T-helper 2 cell treated with Interferon-gamma antibody and Interleukin-4, amounts not matched to agents 100 ng/mL and 5 ng/mL, for 36 hours (primary cell): ENCODE data around the gene IL22RA2. TPM values are rescaled to one million over a fixed set of nuclear protein-coding genes. Genes with fewer than 3 reads are reported as not detected.
"Not testable (repeated sequence)": the region's sequence is repeated elsewhere in the genome, so short reads cannot be mapped to it uniquely, and the experiment has no call there.

ENCODE experiments used
- intact Hi-C: fragments of 100-400 bp; cut with micrococcal nuclease; formaldehyde crosslinking; loops from one replicate; pipeline ENCODE4 v1.15.1; 2023
- total RNA-seq: library from RNA; stranded (reverse); gene quantifications from 2 replicates; pipeline ENCODE4 v1.2.3, GENCODE V29; 2022

Gene IL22RA2, protein sequence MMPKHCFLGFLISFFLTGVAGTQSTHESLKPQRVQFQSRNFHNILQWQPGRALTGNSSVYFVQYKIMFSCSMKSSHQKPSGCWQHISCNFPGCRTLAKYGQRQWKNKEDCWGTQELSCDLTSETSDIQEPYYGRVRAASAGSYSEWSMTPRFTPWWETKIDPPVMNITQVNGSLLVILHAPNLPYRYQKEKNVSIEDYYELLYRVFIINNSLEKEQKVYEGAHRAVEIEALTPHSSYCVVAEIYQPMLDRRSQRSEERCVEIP
- total RNA-seq, result 0.07 TPM in 1 of 2 replicates, not detected in the other

GRCh38 chr6:137173501-137173900 lies at the start of gene IL22RA2:
Gene IL22RA2 (minus strand): TSS chr6:137173644. CDS start chr6:137161749, 11,895 bp downstream.
- intact Hi-C loops, result no loop called here

DNA sequence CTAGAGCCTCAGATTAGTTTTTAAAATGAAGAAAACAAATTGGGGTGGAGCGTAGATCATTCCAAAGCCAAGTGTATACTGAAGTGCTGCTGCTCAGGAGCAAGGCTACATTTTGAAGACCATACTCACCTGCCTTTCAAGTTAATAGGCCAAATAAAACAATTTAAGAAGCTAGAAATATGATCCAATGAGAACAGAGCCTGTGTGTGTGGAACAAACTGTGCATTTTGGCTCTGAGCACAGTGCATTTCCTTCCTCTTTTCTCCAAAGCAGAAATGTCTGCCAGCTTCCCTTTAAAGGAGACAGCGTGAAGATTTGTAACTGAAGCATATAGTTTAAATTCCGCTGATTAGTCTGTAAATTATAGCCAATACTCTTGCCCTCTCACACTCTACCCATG lies 48.9 kb upstream of the IL22RA2 start:
- intact Hi-C loops, result no loop called here

- intact Hi-C loops, result loop anchor here (1.0 to 10.0 kb wide), 6 partner anchors 15 to 427 kb away; partner anchors contain the start of genes MAP3K5 and PEX7
Measured at GRCh38 chr6:137219664-137220252, 46.3 kb upstream of the IL22RA2 start.

GRCh38 chr6:137218917-137219663 lies 45.6 kb upstream of the IL22RA2 start, which contains the start of gene IFNGR1:
Gene IFNGR1 (minus strand): TSS chr6:137219385. CDS start chr6:137219327, 58 bp downstream.
- intact Hi-C loops, result loop anchor here (1.0 to 10.0 kb wide), 6 partner anchors 15 to 427 kb away; partner anchors contain the start of genes MAP3K5 and PEX7

DNA sequence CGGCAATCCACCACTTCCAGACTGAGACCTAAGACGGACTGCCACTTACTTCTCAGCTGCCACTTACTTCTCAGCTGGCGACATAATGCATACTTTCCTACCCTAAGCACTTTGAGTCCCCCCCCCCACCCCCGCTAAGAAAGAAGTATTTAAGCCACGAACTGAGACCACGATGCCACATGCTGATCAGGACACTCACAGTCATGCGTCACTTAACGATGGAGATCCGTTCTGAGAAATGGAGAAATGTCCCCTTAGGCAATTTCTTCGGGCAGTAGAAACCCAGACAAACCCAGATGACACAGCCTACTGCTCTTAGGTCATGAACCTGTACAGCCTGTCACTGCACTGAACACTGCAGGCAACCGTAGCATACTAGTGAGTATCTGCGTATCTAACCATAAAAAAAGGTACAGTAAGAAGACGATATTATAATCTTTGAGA lies 45.1 kb upstream of the IL22RA2 start:
- intact Hi-C loops, result loop anchor here (2.0 to 10.0 kb wide), 3 partner anchors 61 to 394 kb away; partner anchors contain the start of gene PEX7

DNA sequence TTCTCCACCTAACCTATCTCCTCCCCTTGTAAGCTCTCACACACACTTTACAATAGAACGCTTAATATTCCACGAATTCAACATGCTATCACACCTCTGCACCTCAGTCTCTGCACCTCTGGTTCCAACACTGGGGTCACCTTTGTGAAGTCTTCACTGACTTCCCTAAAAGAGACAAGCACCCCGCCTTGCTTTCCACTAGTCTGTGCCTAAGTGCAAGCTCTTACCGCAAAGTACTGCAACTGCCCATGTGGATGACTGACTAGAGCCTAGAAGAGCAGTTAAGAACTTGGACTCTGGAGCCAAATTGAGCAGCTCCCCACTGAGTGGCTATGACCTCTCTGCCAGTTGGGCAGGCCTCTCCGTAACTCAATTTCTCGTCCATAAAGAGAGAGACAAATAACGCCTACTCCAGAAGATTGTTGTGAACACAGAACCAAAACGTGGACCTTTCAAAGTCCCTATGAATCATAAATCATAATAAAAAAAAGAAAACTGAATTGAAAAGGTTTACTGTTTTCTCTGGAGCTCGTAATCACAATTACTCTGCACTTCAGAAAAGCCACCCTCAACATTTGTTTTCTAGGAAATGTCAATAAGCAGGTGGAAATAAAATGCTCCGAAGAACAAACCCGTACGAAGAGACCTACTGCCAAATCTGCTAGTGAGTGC lies 44.5 kb upstream of the IL22RA2 start:
- intact Hi-C loops, result loop anchor here (2.0 to 10.0 kb wide), 3 partner anchors 61 to 393 kb away; partner anchors contain the start of gene PEX7

DNA sequence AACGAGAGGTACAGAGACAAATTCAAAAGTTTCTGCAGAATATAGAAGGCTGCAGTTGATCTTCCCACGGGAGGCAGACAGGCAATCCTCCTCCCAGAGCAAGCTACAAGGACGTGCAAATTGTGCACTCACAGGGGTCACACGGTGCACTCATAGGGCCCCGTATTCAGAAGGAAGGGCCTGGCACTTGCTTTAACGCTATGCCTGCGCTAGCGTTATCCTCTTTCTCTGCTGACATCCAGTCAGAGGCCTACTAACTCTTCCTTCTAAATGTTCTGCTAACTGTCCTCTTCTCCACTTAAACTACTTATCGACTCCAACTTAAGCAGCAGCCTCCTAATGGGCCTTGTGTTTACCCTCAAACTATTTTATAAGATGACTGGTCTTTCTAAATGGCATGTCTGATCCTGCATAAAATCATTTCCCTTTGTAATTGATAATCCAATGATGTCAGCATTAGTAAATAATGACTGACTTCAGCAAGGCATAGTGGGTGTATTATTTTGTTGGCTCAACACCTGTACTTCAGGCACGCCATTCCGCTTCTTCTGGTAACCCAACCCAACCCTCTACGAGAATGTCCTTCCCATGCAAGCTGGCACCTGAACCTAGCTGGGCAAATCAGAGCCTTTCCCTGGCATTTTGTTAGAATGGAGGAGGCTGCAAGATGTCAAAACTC lies 43.6 kb upstream of the IL22RA2 start:
- intact Hi-C loops, result loop anchor here (5.0 to 10.0 kb wide), 2 partner anchors 60 to 392 kb away; partner anchors contain the start of gene PEX7

DNA sequence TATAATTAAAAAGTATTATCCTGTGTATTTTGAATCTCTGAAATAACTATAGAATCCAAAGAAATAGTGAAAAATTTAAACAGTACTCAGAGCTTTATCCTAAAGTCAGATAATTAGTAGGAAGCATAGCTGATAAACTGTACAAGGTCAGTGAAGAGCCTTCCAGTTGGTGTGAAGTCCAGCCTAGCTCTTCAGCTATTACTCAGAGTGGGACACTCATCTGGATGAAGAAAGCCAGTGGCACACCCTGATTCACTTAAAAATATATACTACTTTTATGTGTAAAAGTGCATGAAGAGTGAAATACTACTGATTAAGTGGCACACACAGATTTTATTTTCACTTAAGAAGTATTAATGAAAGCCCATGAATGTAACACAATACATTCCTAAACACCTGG lies 42.7 kb upstream of the IL22RA2 start:
- intact Hi-C loops, result loop anchor here (5.0 to 10.0 kb wide), 2 partner anchors 59 to 391 kb away; partner anchors contain the start of gene PEX7

DNA sequence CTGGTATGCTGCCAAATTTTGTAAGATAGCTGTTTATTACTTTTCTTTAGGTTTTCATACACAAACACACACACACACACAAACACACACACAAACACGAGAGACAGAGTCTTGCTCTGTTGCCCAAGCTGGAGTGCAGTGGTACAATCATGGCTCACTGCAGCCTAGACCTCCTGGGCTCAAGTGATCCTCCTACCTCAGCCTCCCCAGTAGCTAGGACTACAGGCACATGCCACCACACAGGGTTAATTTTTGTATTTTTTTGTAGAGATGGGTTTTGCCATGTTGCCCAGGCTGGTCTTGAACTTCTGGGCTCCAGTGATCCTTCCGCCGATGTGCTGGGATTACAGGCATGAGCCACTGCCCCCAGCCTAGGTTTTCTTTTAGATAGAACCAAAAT lies 42.2 kb upstream of the IL22RA2 start:
- intact Hi-C loops, result loop anchor here (5.0 to 10.0 kb wide), 2 partner anchors 58 to 391 kb away; partner anchors contain the start of gene PEX7

GRCh38 chr6:137214931-137215330 lies 41.5 kb upstream of the IL22RA2 start:
- intact Hi-C loops, result loop anchor here (5.0 to 10.0 kb wide), 2 partner anchors 58 to 390 kb away; partner anchors contain the start of gene PEX7

- intact Hi-C loops, result loop anchor here (10.0 kb wide), 1 partner anchor 389 kb away; the partner anchor contains the start of gene PEX7
Measured at GRCh38 chr6:137213813-137214212, 40.4 kb upstream of the IL22RA2 start.

GRCh38 chr6:137213331-137213740 lies 39.9 kb upstream of the IL22RA2 start:
- intact Hi-C loops, result loop anchor here (10.0 kb wide), 1 partner anchor 389 kb away; the partner anchor contains the start of gene PEX7

GRCh38 chr6:137211910-137212309 lies 38.5 kb upstream of the IL22RA2 start:
- intact Hi-C loops, result loop anchor here (10.0 kb wide), 1 partner anchor 387 kb away; the partner anchor contains the start of gene PEX7

- intact Hi-C loops, result loop anchor here (10.0 kb wide), 1 partner anchor 386 kb away; the partner anchor contains the start of gene PEX7
Measured at GRCh38 chr6:137210903-137211302, 37.5 kb upstream of the IL22RA2 start.

DNA sequence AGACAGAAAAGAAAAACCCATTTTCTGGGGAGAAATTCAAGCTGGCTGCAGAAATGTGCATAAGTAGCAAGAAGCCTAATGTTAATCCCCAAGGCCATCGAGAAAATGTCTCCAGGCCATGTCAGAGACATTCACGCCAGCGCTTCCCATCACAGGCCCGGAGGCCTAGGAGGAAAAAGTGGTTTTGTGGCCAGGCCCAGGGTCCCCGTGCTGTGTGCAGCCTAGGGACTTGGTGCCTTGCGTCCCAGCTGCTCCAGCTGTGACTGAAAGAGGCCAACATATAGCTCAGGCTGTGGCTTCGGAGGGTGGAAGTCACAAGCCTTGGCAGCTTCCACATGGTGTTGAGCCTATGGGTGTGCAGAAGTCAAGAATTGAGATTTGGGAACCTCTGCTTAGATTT lies 34.8 kb upstream of the IL22RA2 start:
- intact Hi-C loops, result no loop called here

DNA sequence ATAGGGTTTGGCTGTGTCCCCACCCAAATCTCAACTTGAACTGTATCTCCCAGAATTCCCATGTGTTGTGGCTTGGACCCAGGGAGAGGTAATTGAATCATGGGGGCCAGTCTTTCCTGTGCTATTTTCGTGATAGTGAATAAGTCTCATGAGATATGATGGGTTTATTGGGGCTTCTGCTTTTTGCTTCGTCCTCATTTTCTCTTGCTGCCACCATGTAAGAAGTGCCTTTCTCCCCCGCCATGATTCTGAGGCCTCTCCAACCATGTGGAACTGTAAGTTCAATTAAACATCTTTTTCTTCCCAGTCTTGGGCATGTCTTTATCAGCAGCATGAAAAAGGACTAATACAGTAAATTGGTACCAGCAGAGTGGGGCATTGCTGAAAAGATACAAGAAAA lies 34.0 kb upstream of the IL22RA2 start:
- intact Hi-C loops, result not testable (repeated sequence)

DNA sequence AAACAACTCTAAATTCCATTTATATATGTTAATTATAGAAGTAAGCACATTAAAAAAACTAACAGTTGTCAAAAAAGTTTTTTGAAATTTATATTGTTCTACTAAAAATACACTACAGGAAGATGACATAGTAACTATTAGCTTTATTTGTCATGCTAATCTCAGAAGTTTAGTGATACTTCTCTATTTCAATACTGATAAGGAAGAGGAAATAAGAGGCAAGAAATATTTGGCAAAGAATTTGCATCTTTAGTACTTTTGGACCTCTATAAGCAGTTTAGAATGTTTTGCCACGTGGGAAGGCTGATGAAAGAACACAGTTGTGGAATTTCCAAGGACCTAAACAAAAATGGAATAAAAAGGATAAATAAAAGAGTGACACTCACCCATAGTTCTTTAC lies 33.1 kb upstream of the IL22RA2 start:
- intact Hi-C loops, result no loop called here

- intact Hi-C loops, result no loop called here
Measured at GRCh38 chr6:137203256-137203655, 29.8 kb upstream of the IL22RA2 start.

GRCh38 chr6:137202078-137202477 lies 28.6 kb upstream of the IL22RA2 start:
- intact Hi-C loops, result no loop called here

DNA sequence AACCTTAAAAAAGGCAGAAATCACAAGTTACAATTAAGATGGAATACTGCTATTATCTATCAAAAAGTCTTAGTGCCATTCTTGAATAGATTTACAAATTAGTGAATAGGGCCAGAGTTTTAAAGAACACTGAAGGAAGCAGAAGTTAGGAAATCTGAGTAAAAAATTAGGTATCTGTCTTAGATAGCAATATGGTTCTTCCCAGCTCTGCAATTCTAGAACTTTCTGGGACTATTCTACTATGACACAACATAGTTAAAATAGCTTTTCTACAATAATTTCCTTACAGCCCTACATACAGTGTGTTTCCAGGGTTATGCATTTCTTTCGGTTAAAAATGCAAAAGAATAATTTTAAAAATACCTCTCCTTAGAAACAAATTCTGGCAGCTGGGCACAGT lies 27.6 kb upstream of the IL22RA2 start:
- intact Hi-C loops, result no loop called here
